HFF-Myc (cell line): ENCODE measurements around the gene NDUFAB1.

Experiments
- DNase-seq: peaks from one replicate; pipeline ENCODE4 v3.0.0-alpha.2; 2011; ENCODE audit warnings: low read depth; ENCODE audit errors: extremely low read depth
- H3K4me3 ChIP-seq: replicated peaks from 2 replicates; pipeline ENCODE4 v1.5.1; 2011; ENCODE audit warnings: low read depth, mild to moderate bottlenecking, control low read depth, low read length
- TF ChIP-seq, protein P1 (sequence below): IDR thresholded peaks from 2 replicates; pipeline ENCODE4 v1.5.1; 2012; ENCODE audit warnings: mild to moderate bottlenecking, low read depth, low read length, control low read depth; ENCODE audit errors: missing control alignments

NDUFAB1 gene

DNA sequence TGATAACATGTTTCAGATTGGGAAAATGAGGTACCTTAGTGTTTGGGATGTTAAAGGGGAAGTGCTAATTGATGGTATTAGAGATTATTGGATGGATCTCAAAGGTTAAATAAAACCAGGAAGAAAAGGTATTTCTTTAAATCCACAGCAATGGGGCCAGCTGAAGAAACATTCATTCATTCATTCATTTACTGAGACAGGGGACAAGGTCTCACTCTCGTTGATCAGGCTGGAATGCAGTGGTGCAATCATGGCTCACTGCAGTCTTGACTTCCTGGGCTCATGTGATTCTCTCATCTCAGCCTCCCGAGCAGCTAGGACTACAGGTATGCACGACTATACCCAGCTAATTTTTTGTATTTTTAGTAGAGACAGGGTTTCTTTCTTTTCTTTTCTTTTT, 58.7 kb downstream of the NDUFAB1 start:
- TF ChIP-seq, protein P1, sequence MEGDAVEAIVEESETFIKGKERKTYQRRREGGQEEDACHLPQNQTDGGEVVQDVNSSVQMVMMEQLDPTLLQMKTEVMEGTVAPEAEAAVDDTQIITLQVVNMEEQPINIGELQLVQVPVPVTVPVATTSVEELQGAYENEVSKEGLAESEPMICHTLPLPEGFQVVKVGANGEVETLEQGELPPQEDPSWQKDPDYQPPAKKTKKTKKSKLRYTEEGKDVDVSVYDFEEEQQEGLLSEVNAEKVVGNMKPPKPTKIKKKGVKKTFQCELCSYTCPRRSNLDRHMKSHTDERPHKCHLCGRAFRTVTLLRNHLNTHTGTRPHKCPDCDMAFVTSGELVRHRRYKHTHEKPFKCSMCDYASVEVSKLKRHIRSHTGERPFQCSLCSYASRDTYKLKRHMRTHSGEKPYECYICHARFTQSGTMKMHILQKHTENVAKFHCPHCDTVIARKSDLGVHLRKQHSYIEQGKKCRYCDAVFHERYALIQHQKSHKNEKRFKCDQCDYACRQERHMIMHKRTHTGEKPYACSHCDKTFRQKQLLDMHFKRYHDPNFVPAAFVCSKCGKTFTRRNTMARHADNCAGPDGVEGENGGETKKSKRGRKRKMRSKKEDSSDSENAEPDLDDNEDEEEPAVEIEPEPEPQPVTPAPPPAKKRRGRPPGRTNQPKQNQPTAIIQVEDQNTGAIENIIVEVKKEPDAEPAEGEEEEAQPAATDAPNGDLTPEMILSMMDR: no peak
- no peak for DNase-seq
- H3K4me3 ChIP-seq: no peak overlapping the region

- no peak for DNase-seq
- TF ChIP-seq, protein P1: no peak
- H3K4me3 ChIP-seq: no peak overlapping the region
Observed at GRCh38 chr16:23535901-23536300, 60.2 kb downstream of the NDUFAB1 start.

DNA sequence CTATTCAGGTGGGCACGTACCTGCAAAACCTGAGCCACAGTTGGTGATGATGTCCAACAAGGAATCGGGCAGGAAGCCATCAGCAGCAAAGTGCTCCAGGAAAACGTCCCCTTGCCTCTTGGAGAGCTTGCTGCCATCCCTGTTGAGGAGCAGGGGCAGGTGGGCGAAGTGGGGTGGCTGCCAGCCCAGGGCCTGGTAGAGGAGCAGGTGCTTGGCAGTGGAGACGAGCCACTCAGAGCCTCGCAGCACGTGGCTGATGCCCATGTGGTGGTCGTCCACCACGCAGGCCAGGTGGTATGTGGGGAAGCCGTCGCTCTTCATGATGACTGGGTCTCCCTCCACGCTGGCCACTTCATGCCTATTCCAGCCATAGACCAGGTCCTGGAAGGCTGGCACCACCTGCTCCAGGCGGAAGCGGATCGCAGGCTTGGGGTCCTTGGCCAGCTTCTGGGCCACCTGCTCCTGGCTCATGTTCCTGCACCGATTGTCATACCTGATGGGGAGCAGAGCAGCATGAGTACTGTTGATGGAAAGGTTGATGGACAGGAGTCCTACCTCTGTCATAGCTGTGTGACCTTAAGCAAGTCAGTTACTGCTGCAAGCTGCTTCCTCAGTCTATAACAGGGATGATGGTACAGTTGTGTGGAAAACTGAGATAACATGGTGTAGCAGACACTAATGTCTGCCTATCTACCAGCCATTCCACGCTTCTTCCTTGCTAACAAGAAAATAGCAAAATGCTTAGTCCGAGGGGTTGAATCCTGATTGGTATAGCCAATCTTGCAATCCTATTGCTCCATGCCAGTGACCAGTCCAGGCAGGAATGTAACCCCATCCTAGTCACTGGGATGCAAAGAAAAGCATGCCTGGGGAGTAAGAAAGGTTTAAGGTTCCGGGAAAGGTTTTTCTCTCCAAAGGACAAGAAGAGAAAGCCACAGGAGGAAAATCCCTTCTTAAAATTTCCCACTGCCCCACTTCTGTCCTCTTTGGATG, 61.0 kb downstream of the NDUFAB1 start:
- no peak overlapping the region for H3K4me3 ChIP-seq
- TF ChIP-seq, protein P1: no peak
- DNase-seq: no peak

DNA sequence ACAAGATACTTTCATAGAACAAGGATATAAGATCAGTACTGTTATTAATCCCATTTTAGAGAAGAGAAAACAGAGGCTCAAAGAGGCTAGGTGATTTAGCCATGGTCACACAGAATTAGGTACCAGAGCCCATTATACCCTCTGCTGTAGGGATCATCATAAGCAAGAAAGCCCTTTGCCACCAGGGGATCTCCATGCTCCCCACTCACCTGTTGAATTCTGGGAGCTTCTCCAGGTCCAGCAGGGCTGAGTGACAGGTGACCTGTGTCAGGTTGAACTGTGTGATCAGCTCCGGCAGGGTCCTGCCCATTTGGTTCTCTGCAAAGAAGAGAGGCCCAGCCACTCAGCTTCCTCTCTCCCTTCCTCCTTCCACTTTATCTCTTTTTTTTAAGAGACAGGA, 63.7 kb downstream of the NDUFAB1 start:
- H3K4me3 ChIP-seq: no peak overlapping the region
- DNase-seq: no peak
- TF ChIP-seq, protein P1: no peak
